H1 (cell line): Measurements from ENCODE around the gene TOGARAM1. TPM values are rescaled to one million over a fixed set of nuclear protein-coding genes. Genes with fewer than 3 reads are reported as not detected.

ENCODE experiments used
- E2F6 ChIP-seq: IDR thresholded peaks from 2 replicates; pipeline ENCODE4 v1.6.1; 2012; ENCODE audit warnings: inconsistent platforms
- JUND ChIP-seq: IDR thresholded peaks from 2 replicates; pipeline ENCODE4 v1.6.1; 2011; ENCODE audit warnings: mild to moderate bottlenecking, improper control_type of control experiment, low read length
- RBBP5 ChIP-seq: IDR thresholded peaks from 2 replicates; pipeline ENCODE4 v1.7.1; 2012; ENCODE audit warnings: low read depth, mild to moderate bottlenecking, inconsistent platforms, low read length, moderate library complexity, borderline replicate concordance
- SIRT6 ChIP-seq: IDR thresholded peaks from one replicate; pipeline ENCODE4 v1.7.1; 2012; ENCODE audit warnings: low read length, inconsistent platforms
- USF2 ChIP-seq: IDR thresholded peaks from 2 replicates; pipeline ENCODE4 v1.6.1; 2011; ENCODE audit warnings: low read length, improper control_type of control experiment
- polyA plus RNA-seq, 7 experiments: library from polyadenylated mRNA; depleted of rRNA in 3 of 7; stranded (reverse) in 5 of 7; unstranded in 2 of 7; fragments of >200 nt in 5 of 7; fragments of 200-250 nt in 2 of 7; gene quantifications; 1 replicate in 5 of 7; 2 replicates in 1 of 7; 4 replicates in 1 of 7; pipeline versions ENCODE4 v1.2.1 to v1.2.3, GENCODE V29; 2011 to 2013; ENCODE audit warnings: missing spikeins in 2 of 7, mixed read lengths in 2 of 7
- total RNA-seq: library from RNA; stranded (reverse); fragmentation: NEBNext Ultra II Directional; extraction: Animal tissue kit (Norgen Biotek cat#: 25700); gene quantifications from 2 replicates; pipeline ENCODE4 v1.2.1, GENCODE V29; 2021

TOGARAM1 gene
- total and polyA plus RNA-seq, 2 of the 8 experiments (the other 6 are each of a cell fraction or from before 2014, with no cell fraction given): 2.5 to 6.8 TPM

GRCh38 chr14:45065956-45066355, 104.0 kb downstream of the TOGARAM1 start (continued):
- TF ChIP-seq JUND: no peak
- TF ChIP-seq USF2: no peak
- TF ChIP-seq SIRT6: no peak
- TF ChIP-seq E2F6: no peak
- no peak for TF ChIP-seq RBBP5
